ENCODE results near the gene RBM26.

- TF ChIP-seq CTCF (conservative IDR thresholded peaks at IDR 0.05 in 1 of 2, IDR thresholded peaks at IDR 0.05 in 1 of 2; ENCODE audit: low read depth in 1 of 2, low read length in 2 of 2) (no peak), EZH2 (IDR thresholded peaks at IDR 0.05; ENCODE audit: low read length, missing control alignments) (no peak)
Measured at GRCh38 chr13:79359064-79359463, 47.0 kb downstream of the RBM26 start.

Data from fibroblast of lung (primary cell).